Liver (tissue), 3 donors: ENCODE results near the gene TTI1.

Source experiments
- GABPA ChIP-seq, 2 donors: IDR thresholded peaks in 1 of 2; conservative IDR thresholded peaks in 1 of 2; 2 replicates each; pipeline ENCODE4 v1.6.1; 2016; ENCODE audit warnings: antibody characterized with exemption in 2 of 2, mild to moderate bottlenecking in 1 of 2, moderate library complexity in 1 of 2
- HNF4G ChIP-seq: IDR thresholded peaks from 2 replicates; pipeline ENCODE4 v1.6.1; 2016; ENCODE audit warnings: antibody characterized with exemption
- JUND ChIP-seq, 2 donors: IDR thresholded peaks; 2 replicates each; pipeline ENCODE4 v1.6.1; 2016; ENCODE audit warnings: antibody characterized with exemption in 2 of 2
- RAD21 ChIP-seq, 2 donors: IDR thresholded peaks; 2 replicates each; pipeline ENCODE4 v1.6.1; 2016; ENCODE audit warnings: antibody characterized with exemption in 2 of 2, mild to moderate bottlenecking in 2 of 2
- SP1 ChIP-seq: IDR thresholded peaks from 2 replicates; pipeline ENCODE4 v1.6.1; 2018; ENCODE audit warnings: antibody characterized with exemption, mild to moderate bottlenecking
- TAF1 ChIP-seq: conservative IDR thresholded peaks from 2 replicates; pipeline ENCODE4 v1.6.1; 2016; ENCODE audit warnings: antibody characterized with exemption, mild to moderate bottlenecking
- YY1 ChIP-seq: IDR thresholded peaks from 2 replicates; pipeline ENCODE4 v1.6.1; 2016; ENCODE audit warnings: antibody characterized with exemption, mild to moderate bottlenecking
- TF ChIP-seq, protein P1 (sequence below): fragments of 150-350 bp; IDR thresholded peaks from 2 replicates; pipeline ENCODE4 v1.5.1; 2017; ENCODE audit warnings: improper control_type of control experiment, low read depth, low read length; ENCODE audit not compliant: missing input control
- TF ChIP-seq, protein P2 (sequence below): IDR thresholded peaks from 2 replicates; pipeline ENCODE4 v1.6.1; 2016; ENCODE audit warnings: antibody characterized with exemption
- TF ChIP-seq, protein P3 (sequence below): IDR thresholded peaks from 2 replicates; pipeline ENCODE4 v1.6.1; 2016; ENCODE audit warnings: antibody characterized with exemption
- TF ChIP-seq, protein P4 (sequence below): IDR thresholded peaks from 2 replicates; pipeline ENCODE4 v1.6.1; 2016; ENCODE audit warnings: antibody characterized with exemption, mild to moderate bottlenecking
- donor health status: healthy.
- donor health status: healthy.

DNA sequence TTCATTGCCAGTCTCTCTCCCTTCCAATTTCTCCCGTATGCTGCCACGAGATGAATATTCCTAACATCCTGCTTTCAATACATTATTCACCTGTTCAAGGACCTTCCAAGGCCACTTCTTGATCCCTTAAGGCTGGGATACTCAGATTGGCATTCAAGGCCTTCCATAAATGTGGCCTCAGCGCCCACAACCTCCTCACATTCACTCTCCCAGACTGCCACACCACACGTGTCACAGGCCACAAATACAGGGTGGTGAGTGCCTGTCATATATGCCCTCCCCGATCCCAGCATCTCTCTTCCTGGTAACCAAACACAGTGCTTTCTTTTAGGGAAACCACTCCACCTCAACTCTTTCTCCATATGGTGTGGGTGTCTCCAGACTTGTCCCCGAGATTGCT lies 55.5 kb downstream of the TTI1 start:
- TF ChIP-seq, protein P1, sequence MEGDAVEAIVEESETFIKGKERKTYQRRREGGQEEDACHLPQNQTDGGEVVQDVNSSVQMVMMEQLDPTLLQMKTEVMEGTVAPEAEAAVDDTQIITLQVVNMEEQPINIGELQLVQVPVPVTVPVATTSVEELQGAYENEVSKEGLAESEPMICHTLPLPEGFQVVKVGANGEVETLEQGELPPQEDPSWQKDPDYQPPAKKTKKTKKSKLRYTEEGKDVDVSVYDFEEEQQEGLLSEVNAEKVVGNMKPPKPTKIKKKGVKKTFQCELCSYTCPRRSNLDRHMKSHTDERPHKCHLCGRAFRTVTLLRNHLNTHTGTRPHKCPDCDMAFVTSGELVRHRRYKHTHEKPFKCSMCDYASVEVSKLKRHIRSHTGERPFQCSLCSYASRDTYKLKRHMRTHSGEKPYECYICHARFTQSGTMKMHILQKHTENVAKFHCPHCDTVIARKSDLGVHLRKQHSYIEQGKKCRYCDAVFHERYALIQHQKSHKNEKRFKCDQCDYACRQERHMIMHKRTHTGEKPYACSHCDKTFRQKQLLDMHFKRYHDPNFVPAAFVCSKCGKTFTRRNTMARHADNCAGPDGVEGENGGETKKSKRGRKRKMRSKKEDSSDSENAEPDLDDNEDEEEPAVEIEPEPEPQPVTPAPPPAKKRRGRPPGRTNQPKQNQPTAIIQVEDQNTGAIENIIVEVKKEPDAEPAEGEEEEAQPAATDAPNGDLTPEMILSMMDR = no peak
- TF ChIP-seq TAF1 = no peak
- no peak for TF ChIP-seq GABPA (IDR thresholded peaks at IDR 0.05 in 1 of 2, conservative IDR thresholded peaks at IDR 0.05 in 1 of 2)
- TF ChIP-seq, protein P2, sequence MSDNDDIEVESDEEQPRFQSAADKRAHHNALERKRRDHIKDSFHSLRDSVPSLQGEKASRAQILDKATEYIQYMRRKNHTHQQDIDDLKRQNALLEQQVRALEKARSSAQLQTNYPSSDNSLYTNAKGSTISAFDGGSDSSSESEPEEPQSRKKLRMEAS = no peak
- no peak for TF ChIP-seq RAD21 (IDR thresholded peaks at IDR 0.05)
- TF ChIP-seq HNF4G = no peak
- no peak for TF ChIP-seq YY1
- TF ChIP-seq, protein P3, sequence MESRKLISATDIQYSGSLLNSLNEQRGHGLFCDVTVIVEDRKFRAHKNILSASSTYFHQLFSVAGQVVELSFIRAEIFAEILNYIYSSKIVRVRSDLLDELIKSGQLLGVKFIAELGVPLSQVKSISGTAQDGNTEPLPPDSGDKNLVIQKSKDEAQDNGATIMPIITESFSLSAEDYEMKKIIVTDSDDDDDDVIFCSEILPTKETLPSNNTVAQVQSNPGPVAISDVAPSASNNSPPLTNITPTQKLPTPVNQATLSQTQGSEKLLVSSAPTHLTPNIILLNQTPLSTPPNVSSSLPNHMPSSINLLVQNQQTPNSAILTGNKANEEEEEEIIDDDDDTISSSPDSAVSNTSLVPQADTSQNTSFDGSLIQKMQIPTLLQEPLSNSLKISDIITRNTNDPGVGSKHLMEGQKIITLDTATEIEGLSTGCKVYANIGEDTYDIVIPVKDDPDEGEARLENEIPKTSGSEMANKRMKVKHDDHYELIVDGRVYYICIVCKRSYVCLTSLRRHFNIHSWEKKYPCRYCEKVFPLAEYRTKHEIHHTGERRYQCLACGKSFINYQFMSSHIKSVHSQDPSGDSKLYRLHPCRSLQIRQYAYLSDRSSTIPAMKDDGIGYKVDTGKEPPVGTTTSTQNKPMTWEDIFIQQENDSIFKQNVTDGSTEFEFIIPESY = no peak
- no peak for TF ChIP-seq SP1
- TF ChIP-seq, protein P4, sequence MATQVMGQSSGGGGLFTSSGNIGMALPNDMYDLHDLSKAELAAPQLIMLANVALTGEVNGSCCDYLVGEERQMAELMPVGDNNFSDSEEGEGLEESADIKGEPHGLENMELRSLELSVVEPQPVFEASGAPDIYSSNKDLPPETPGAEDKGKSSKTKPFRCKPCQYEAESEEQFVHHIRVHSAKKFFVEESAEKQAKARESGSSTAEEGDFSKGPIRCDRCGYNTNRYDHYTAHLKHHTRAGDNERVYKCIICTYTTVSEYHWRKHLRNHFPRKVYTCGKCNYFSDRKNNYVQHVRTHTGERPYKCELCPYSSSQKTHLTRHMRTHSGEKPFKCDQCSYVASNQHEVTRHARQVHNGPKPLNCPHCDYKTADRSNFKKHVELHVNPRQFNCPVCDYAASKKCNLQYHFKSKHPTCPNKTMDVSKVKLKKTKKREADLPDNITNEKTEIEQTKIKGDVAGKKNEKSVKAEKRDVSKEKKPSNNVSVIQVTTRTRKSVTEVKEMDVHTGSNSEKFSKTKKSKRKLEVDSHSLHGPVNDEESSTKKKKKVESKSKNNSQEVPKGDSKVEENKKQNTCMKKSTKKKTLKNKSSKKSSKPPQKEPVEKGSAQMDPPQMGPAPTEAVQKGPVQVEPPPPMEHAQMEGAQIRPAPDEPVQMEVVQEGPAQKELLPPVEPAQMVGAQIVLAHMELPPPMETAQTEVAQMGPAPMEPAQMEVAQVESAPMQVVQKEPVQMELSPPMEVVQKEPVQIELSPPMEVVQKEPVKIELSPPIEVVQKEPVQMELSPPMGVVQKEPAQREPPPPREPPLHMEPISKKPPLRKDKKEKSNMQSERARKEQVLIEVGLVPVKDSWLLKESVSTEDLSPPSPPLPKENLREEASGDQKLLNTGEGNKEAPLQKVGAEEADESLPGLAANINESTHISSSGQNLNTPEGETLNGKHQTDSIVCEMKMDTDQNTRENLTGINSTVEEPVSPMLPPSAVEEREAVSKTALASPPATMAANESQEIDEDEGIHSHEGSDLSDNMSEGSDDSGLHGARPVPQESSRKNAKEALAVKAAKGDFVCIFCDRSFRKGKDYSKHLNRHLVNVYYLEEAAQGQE = no peak
- TF ChIP-seq JUND (IDR thresholded peaks at IDR 0.05) = no peak
